WTC11 (cell line): Measurements from ENCODE around the gene RAI14.

ENCODE experiments used
- ATF2 ChIP-seq: sonication (generic); formaldehyde crosslinking; IDR thresholded peaks from 2 replicates; pipeline ENCODE4 v1.8.1; 2022; ENCODE audit warnings: low read depth, missing genetic modification reagents, borderline replicate concordance
- CTCF ChIP-seq: fragments of 200-600 bp; IDR thresholded peaks from 2 replicates; pipeline ENCODE4 v1.8.0; 2022; ENCODE audit warnings: antibody characterized with exemption
- E2F5 ChIP-seq: sonication (generic); formaldehyde crosslinking; IDR thresholded peaks from 2 replicates; pipeline ENCODE4 v1.8.1; 2022; ENCODE audit warnings: mild to moderate bottlenecking, moderate library complexity, missing genetic modification reagents
- ELF4 ChIP-seq: sonication (generic); formaldehyde crosslinking; IDR thresholded peaks from 2 replicates; pipeline ENCODE4 v1.8.1; 2022; ENCODE audit warnings: low read depth, mild to moderate bottlenecking, moderate library complexity, missing genetic modification reagents
- FOXP1 ChIP-seq: sonication (generic); formaldehyde crosslinking; IDR thresholded peaks from 2 replicates; pipeline ENCODE4 v1.8.0; 2022; ENCODE audit warnings: missing genetic modification reagents, mild to moderate bottlenecking, moderate library complexity, borderline replicate concordance
- JUN ChIP-seq: sonication (generic); formaldehyde crosslinking; IDR thresholded peaks from 2 replicates; pipeline ENCODE4 v1.8.0; 2023; ENCODE audit warnings: mild to moderate bottlenecking, missing genetic modification reagents
- NR1H2 ChIP-seq: sonication (generic); formaldehyde crosslinking; IDR thresholded peaks from 2 replicates; pipeline ENCODE4 v1.9.0; 2021; ENCODE audit warnings: mild to moderate bottlenecking, moderate library complexity, missing genetic modification reagents
- RELA ChIP-seq: sonication (generic); formaldehyde crosslinking; IDR thresholded peaks from 2 replicates; pipeline ENCODE4 v1.8.1; 2022; ENCODE audit warnings: missing genetic modification reagents, mild to moderate bottlenecking, borderline replicate concordance
- TEAD4 ChIP-seq: sonication (generic); formaldehyde crosslinking; IDR thresholded peaks from 2 replicates; pipeline ENCODE4 v1.8.0; 2022; ENCODE audit warnings: mild to moderate bottlenecking, missing genetic modification reagents
- ZBTB21 ChIP-seq: sonication (generic); formaldehyde crosslinking; IDR thresholded peaks from 2 replicates; pipeline ENCODE4 v1.8.1; 2023; ENCODE audit warnings: mild to moderate bottlenecking, missing genetic modification reagents, borderline replicate concordance
- ZMAT4 ChIP-seq: fragments of 250-450 bp; sonication (Bioruptor Pico); IDR thresholded peaks from 2 replicates; pipeline ENCODE4 v1.9.0; 2021; ENCODE audit warnings: mild to moderate bottlenecking
- TF ChIP-seq, protein P1 (sequence below): sonication (generic); formaldehyde crosslinking; IDR thresholded peaks from 2 replicates; pipeline ENCODE4 v1.8.1; 2023; ENCODE audit warnings: mild to moderate bottlenecking, missing genetic modification reagents
- TF ChIP-seq, protein P2 (sequence below): sonication (generic); formaldehyde crosslinking; IDR thresholded peaks from 2 replicates; pipeline ENCODE4 v1.8.1; 2022; ENCODE audit warnings: missing genetic modification reagents, borderline replicate concordance

DNA sequence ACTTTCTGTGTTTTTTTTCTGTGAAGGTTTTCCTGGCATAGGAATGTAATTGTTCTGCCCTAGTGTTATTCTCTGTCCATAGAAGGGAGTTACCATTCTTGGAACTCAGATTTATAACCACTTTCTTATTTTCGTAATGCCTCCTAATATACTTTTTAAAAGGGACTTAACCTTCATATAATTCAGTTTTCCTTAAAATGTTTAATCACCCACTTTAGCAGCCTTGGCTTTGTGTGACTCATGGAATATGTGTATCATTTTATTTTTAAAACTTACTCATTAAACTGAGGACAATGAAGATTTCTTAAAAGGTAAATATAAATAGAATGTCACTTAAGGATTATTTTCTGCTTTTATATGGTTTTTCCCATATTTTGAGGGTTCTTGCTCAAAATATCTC, 50.0 kb downstream of the RAI14 start:
- TF ChIP-seq CTCF (no peak), RELA (CRISPR knock-in tag) (no peak), ZMAT4 (no peak), FOXP1 (CRISPR knock-in tag) (no peak), TEAD4 (no peak), ATF2 (no peak), ZBTB21 (CRISPR knock-in tag) (no peak), ELF4 (CRISPR knock-in tag) (no peak), JUN (CRISPR knock-in tag) (no peak), NR1H2 (CRISPR knock-in tag) (no peak), E2F5 (CRISPR knock-in tag) (no peak)
- TF ChIP-seq, protein P1, sequence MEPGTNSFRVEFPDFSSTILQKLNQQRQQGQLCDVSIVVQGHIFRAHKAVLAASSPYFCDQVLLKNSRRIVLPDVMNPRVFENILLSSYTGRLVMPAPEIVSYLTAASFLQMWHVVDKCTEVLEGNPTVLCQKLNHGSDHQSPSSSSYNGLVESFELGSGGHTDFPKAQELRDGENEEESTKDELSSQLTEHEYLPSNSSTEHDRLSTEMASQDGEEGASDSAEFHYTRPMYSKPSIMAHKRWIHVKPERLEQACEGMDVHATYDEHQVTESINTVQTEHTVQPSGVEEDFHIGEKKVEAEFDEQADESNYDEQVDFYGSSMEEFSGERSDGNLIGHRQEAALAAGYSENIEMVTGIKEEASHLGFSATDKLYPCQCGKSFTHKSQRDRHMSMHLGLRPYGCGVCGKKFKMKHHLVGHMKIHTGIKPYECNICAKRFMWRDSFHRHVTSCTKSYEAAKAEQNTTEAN, result no peak
- TF ChIP-seq, protein P2, sequence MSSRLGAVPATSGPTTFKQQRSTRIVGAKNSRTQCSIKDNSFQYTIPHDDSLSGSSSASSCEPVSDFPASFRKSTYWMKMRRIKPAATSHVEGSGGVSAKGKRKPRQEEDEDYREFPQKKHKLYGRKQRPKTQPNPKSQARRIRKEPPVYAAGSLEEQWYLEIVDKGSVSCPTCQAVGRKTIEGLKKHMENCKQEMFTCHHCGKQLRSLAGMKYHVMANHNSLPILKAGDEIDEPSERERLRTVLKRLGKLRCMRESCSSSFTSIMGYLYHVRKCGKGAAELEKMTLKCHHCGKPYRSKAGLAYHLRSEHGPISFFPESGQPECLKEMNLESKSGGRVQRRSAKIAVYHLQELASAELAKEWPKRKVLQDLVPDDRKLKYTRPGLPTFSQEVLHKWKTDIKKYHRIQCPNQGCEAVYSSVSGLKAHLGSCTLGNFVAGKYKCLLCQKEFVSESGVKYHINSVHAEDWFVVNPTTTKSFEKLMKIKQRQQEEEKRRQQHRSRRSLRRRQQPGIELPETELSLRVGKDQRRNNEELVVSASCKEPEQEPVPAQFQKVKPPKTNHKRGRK (CRISPR knock-in tag), result no peak
